Measurements from ENCODE around the gene RBL2.

DNA sequence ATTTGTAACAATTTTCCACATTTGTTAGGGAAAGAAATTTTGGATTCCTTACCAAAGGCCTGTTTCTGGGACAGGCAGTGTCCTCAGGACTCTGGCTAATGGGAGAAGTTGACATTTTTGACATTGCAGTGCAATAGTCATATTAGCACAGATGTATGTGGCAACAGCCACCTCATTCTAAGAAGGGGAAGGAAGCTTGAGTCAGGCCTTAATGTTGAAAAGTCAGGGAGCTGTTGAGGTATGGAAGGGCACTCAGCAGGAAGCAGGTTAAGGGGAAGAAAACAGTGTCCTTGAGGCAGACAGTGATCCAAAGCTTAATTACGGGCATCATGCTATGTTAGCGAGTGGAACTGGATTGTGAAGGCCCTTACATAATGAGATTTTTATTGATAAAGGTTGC is 47.9 kb downstream of the RBL2 start:
- TF ChIP-seq CTCF (IDR thresholded peaks at IDR 0.05) = no peak
- TF ChIP-seq POLR2AphosphoS5 (IDR thresholded peaks at IDR 0.05) = no peak
- no peak for TF ChIP-seq POLR2A (IDR thresholded peaks at IDR 0.05)
- TF ChIP-seq EP300 (IDR thresholded peaks at IDR 0.05; ENCODE audit: low read depth) = no peak
